Activated CD4-positive, alpha-beta memory T cell treated with anti-CD3 and anti-CD28 coated beads, Interleukin-2, amount 10 ng/mL, durations not matched to agents 7 days and 5 days (primary cell): Measurements from ENCODE around the gene RIMBP2. TPM values are rescaled to one million over a fixed set of nuclear protein-coding genes. Genes with fewer than 3 reads are reported as not detected.

Source experiments
- CTCF ChIA-PET: fragments of 350-600 bp; sonication (Branson Sonifier 250); formaldehyde crosslinking; loops from one replicate; lab custom pipeline; 2021; ENCODE audit warnings: antibody characterized with exemption, inconsistent platforms; lab: Charles Lee
- POLR2A ChIA-PET: fragments of 350-600 bp; sonication (Branson Sonifier 250); formaldehyde crosslinking; loops from one replicate; lab custom pipeline; 2021; ENCODE audit warnings: antibody characterized with exemption; lab: Charles Lee
- DNase-seq: peaks from one replicate; pipeline ENCODE4 v3.0.0-alpha.2; 2020
- H3K27ac Mint-ChIP-seq: one replicate; pipeline ENCODE4 v1.8.0; 2021; ENCODE audit warnings: mild to moderate bottlenecking, mixed read lengths
- H3K27me3 Mint-ChIP-seq: one replicate; pipeline ENCODE4 v1.8.0; 2021; ENCODE audit warnings: mixed read lengths
- H3K36me3 Mint-ChIP-seq: one replicate; pipeline ENCODE4 v1.8.0; 2021; ENCODE audit warnings: low read depth, mixed read lengths
- H3K4me1 Mint-ChIP-seq: one replicate; pipeline ENCODE4 v1.8.0; 2021; ENCODE audit warnings: mixed read lengths
- H3K4me3 Mint-ChIP-seq: one replicate; pipeline ENCODE4 v1.8.0; 2021; ENCODE audit warnings: mild to moderate bottlenecking, mixed read lengths
- H3K9me3 Mint-ChIP-seq: one replicate; pipeline ENCODE4 v1.8.0; 2021; ENCODE audit warnings: mixed read lengths
- total RNA-seq, 2 experiments: library from RNA; stranded (reverse); gene quantifications; one replicate each; pipeline ENCODE4 v1.2.3, GENCODE V29; 2021

RIMBP2 gene
- total RNA-seq, 2 experiments from 2014 or later: not detected

GRCh38 chr12:130487636-130488357 lies 228.3 kb downstream of the RIMBP2 start:
- H3K36me3 Mint-ChIP-seq: no peaks in the 10 kb centered on the region
- no peak overlapping the region for H3K4me3 Mint-ChIP-seq
- H3K9me3 Mint-ChIP-seq: peaks cover 3% of the 10 kb centered on the region
- H3K27ac Mint-ChIP-seq: no peak overlapping the region
- no peak for DNase-seq
- ChIA-PET POLR2A (no interaction called here), CTCF (no interaction called here)
- H3K27me3 Mint-ChIP-seq: no peaks in the 10 kb centered on the region
- H3K4me1 Mint-ChIP-seq: no peaks in the 10 kb centered on the region

- no peak for DNase-seq
- H3K27me3 Mint-ChIP-seq: no peaks in the 10 kb centered on the region
- no peak overlapping the region for H3K27ac Mint-ChIP-seq
- H3K4me1 Mint-ChIP-seq: no peaks in the 10 kb centered on the region
- H3K36me3 Mint-ChIP-seq: no peaks in the 10 kb centered on the region
- H3K9me3 Mint-ChIP-seq: peaks cover 3% of the 10 kb centered on the region
- ChIA-PET CTCF (no interaction called here), POLR2A (no interaction called here)
- H3K4me3 Mint-ChIP-seq: no peak overlapping the region
These were observed 229.1 kb downstream of the RIMBP2 start for GRCh38 chr12:130486891-130487416.

DNA sequence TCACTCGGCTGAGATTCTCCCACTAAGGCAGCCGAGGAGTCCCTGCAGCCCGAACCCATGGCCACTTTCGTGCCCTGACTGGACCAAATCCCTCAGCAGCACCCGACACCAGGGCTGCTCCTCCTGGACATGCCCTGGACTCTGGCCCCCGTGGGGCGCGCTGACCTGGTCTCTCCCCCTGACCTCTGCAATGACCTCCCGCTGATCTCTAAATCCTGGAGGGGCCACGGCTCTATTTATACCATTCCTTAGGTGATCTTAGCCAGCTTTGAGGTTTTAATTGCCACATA lies 230.0 kb downstream of the RIMBP2 start:
- H3K27ac Mint-ChIP-seq: no peak overlapping the region
- H3K4me3 Mint-ChIP-seq: no peak overlapping the region
- H3K27me3 Mint-ChIP-seq: no peaks in the 10 kb centered on the region
- DNase-seq: no peak
- H3K36me3 Mint-ChIP-seq: no peaks in the 10 kb centered on the region
- no peaks in the 10 kb centered on the region for H3K4me1 Mint-ChIP-seq
- H3K9me3 Mint-ChIP-seq: no peaks in the 10 kb centered on the region
- ChIA-PET CTCF (no interaction called here), POLR2A (no interaction called here)

DNA sequence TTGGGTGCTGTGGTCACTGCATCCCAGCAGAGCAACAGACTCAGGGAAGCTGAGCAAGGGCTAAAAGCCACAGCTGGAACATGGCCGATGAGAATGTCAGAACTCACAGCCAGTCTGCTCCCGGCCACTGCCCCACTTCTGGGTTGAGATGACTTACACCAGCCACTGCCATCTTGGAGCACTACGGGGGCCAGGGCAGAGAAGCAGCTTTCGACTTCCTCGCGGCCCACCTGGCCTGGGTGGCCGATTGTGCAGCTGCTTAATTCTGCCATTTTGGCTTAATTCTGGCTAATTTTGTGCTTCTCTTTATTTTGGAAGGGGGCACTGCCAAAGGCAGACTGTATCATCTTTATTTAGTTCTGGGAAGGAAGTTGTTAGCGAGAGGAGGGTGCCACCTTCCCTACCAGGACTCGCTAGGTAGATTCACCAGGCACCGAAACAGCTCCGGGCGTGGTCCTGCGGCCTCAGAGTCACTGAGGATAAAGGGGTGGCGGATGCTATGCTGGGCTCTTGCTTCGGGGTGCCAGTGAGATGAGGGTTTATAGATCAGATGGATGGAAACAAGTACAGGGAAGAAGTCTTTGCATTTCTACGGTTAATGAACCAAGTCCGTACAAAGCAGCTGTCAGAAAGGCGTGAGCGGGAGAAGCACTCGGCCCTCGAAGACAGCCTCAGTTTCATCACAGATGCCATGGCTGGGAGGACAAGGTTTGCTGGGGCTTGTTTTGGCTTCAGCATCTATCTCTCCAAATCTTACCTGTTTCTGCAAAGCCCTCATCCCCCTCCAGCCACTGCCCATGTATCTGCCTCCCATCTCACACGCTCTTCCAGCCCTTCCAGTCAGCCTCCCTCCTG lies 230.6 kb downstream of the RIMBP2 start:
- Mint-ChIP-seq H3K27me3 (no peaks in the 10 kb centered on the region), H3K27ac (no peak overlapping the region), H3K4me3 (no peak overlapping the region), H3K4me1 (no peaks in the 10 kb centered on the region), H3K36me3 (no peaks in the 10 kb centered on the region), H3K9me3 (no peaks in the 10 kb centered on the region)
- DNase-seq: no peak
- ChIA-PET POLR2A (no interaction called here), CTCF (no interaction called here)

- Mint-ChIP-seq H3K36me3 (no peaks in the 10 kb centered on the region), H3K4me3 (no peak overlapping the region), H3K9me3 (no peaks in the 10 kb centered on the region), H3K27me3 (no peaks in the 10 kb centered on the region), H3K27ac (no peak overlapping the region), H3K4me1 (no peaks in the 10 kb centered on the region)
- ChIA-PET POLR2A (no interaction called here), CTCF (interaction anchor here (0.6 kb wide), 1 partner anchor 385 kb away, joined by 3 read pairs; no protein-coding TSS in a partner anchor)
- DNase-seq: no peak
These were observed 231.9 kb downstream of the RIMBP2 start for GRCh38 chr12:130484221-130484620.

GRCh38 chr12:130483616-130484180 lies 232.4 kb downstream of the RIMBP2 start:
- Mint-ChIP-seq H3K4me3 (no peak overlapping the region), H3K4me1 (no peaks in the 10 kb centered on the region), H3K9me3 (no peaks in the 10 kb centered on the region), H3K27ac (no peak overlapping the region), H3K27me3 (no peaks in the 10 kb centered on the region), H3K36me3 (no peaks in the 10 kb centered on the region)
- DNase-seq: no peak
- CTCF ChIA-PET: interaction anchor here (0.6 kb wide), 1 partner anchor 386 kb away, joined by 3 read pairs; no protein-coding TSS in a partner anchor
- POLR2A ChIA-PET: no interaction called here

DNA sequence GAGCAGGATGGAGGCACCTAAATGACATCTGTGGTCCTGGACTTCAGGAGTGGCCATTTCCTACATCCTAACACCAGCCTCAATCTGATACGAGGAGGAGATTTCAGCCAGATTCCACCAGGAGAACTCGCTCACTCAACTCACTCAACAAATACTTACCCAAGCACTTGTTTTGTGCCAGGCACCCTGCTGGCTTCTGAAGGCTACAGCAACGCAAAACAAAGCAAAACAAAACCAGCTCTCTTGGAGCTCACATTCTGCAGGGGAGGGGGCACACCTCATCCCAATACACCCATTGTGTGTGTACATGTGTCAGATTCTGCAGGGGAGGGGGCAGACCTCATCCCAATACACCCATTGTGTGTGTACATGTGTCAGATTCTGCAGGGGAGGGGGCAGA lies 233.7 kb downstream of the RIMBP2 start:
- Mint-ChIP-seq H3K27ac (no peak overlapping the region), H3K4me1 (no peaks in the 10 kb centered on the region), H3K36me3 (no peaks in the 10 kb centered on the region), H3K9me3 (no peaks in the 10 kb centered on the region), H3K4me3 (no peak overlapping the region), H3K27me3 (no peaks in the 10 kb centered on the region)
- ChIA-PET CTCF (no interaction called here), POLR2A (no interaction called here)
- DNase-seq: no peak

DNA sequence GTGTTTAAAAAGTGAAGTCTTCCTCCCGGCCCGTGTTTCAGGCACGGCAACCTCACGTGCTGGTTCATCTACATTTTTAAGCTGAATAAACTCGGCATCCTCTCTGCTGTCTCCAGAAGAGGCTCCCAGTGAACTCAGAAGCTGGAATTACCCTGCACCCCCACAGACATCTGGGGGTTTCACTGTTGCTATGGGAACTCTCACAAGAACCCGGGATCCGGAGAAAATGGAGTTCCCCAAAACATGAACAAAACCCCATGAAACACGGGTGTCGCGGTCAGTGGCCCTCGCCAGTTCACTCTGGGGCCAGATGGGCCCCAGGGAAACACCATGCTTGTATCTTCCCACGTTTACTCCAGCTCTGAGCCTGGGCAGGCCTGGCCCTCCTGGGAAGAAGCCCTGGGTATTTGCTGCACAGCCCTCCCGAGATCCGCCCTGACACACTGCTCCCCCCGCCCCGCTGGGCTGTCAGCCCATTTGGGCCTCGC lies 234.7 kb downstream of the RIMBP2 start:
- H3K9me3 Mint-ChIP-seq: no peaks in the 10 kb centered on the region
- H3K4me1 Mint-ChIP-seq: no peaks in the 10 kb centered on the region
- CTCF ChIA-PET: no interaction called here
- POLR2A ChIA-PET: no interaction called here
- H3K4me3 Mint-ChIP-seq: no peak overlapping the region
- no peaks in the 10 kb centered on the region for H3K27me3 Mint-ChIP-seq
- H3K27ac Mint-ChIP-seq: no peak overlapping the region
- no peaks in the 10 kb centered on the region for H3K36me3 Mint-ChIP-seq
- no peak for DNase-seq

GRCh38 chr12:130480887-130481286 lies 235.2 kb downstream of the RIMBP2 start:
- ChIA-PET POLR2A (no interaction called here), CTCF (no interaction called here)
- no peak for DNase-seq
- Mint-ChIP-seq H3K9me3 (no peaks in the 10 kb centered on the region), H3K27ac (no peak overlapping the region), H3K27me3 (no peaks in the 10 kb centered on the region), H3K4me3 (no peak overlapping the region), H3K36me3 (no peaks in the 10 kb centered on the region), H3K4me1 (no peaks in the 10 kb centered on the region)

- no peak overlapping the region for H3K27ac Mint-ChIP-seq
- H3K4me1 Mint-ChIP-seq: no peaks in the 10 kb centered on the region
- no peaks in the 10 kb centered on the region for H3K9me3 Mint-ChIP-seq
- POLR2A ChIA-PET: no interaction called here
- H3K36me3 Mint-ChIP-seq: no peaks in the 10 kb centered on the region
- no peak overlapping the region for H3K4me3 Mint-ChIP-seq
- H3K27me3 Mint-ChIP-seq: no peaks in the 10 kb centered on the region
- CTCF ChIA-PET: no interaction called here
- no peak for DNase-seq
These were observed 235.9 kb downstream of the RIMBP2 start for GRCh38 chr12:130480231-130480630.

GRCh38 chr12:130479401-130480125 lies 236.5 kb downstream of the RIMBP2 start:
- no peak for DNase-seq
- no peaks in the 10 kb centered on the region for H3K27me3 Mint-ChIP-seq
- no peak overlapping the region for H3K4me3 Mint-ChIP-seq
- ChIA-PET POLR2A (no interaction called here), CTCF (no interaction called here)
- no peaks in the 10 kb centered on the region for H3K9me3 Mint-ChIP-seq
- H3K36me3 Mint-ChIP-seq: no peaks in the 10 kb centered on the region
- H3K27ac Mint-ChIP-seq: no peak overlapping the region
- no peaks in the 10 kb centered on the region for H3K4me1 Mint-ChIP-seq

- Mint-ChIP-seq H3K9me3 (no peaks in the 10 kb centered on the region), H3K27me3 (no peaks in the 10 kb centered on the region), H3K4me3 (no peak overlapping the region), H3K4me1 (no peaks in the 10 kb centered on the region), H3K27ac (no peak overlapping the region), H3K36me3 (no peaks in the 10 kb centered on the region)
- POLR2A ChIA-PET: no interaction called here
- CTCF ChIA-PET: no interaction called here
- DNase-seq: no peak
These were observed 237.3 kb downstream of the RIMBP2 start for GRCh38 chr12:130478786-130479185.

- no peak overlapping the region for H3K4me3 Mint-ChIP-seq
- ChIA-PET CTCF (no interaction called here), POLR2A (no interaction called here)
- no peak overlapping the region for H3K27ac Mint-ChIP-seq
- H3K36me3 Mint-ChIP-seq: no peaks in the 10 kb centered on the region
- no peaks in the 10 kb centered on the region for H3K9me3 Mint-ChIP-seq
- no peaks in the 10 kb centered on the region for H3K4me1 Mint-ChIP-seq
- no peaks in the 10 kb centered on the region for H3K27me3 Mint-ChIP-seq
- no peak for DNase-seq
These were observed 238.4 kb downstream of the RIMBP2 start for GRCh38 chr12:130477701-130478100.
